Tibial artery (tissue), 4 donors: ENCODE results near the gene APOL2.

Source experiments
- DNase-seq, 2 donors: peaks; one replicate each; pipeline ENCODE4 v3.0.0-alpha.2; 2019
- H3K27ac ChIP-seq, 2 donors: fragments of 200-600 bp; sonication (generic) in 1 of 2; 1 replicate in 1 of 2; 2 replicates in 1 of 2; pipeline ENCODE4 v1.5.1; 2018 to 2019; ENCODE audit warnings: mild to moderate bottlenecking in 1 of 2
- H3K27me3 ChIP-seq, 2 donors: fragments of 200-600 bp; sonication (generic) in 1 of 2; one replicate each; pipeline versions ENCODE4 v1.5.1 to v1.6.0; 2016 to 2019
- H3K36me3 ChIP-seq, 3 donors: fragments of 200-600 bp; sonication (generic) in 2 of 3; one replicate each; pipeline ENCODE4 v1.5.1; 2016 to 2019; ENCODE audit warnings: mild to moderate bottlenecking in 2 of 3
- H3K4me1 ChIP-seq, 4 donors: fragments of 200-600 bp; sonication (generic) in 2 of 4; 1 replicate in 3 of 4; 2 replicates in 1 of 4; pipeline ENCODE4 v1.5.1; 2016 to 2019
- H3K4me3 ChIP-seq, 2 donors: fragments of 200-600 bp; sonication (generic) in 1 of 2; 1 replicate in 1 of 2; 2 replicates in 1 of 2; pipeline ENCODE4 v1.5.1; 2018 to 2019; ENCODE audit warnings: mild to moderate bottlenecking in 2 of 2
- H3K9me3 ChIP-seq, 3 donors: fragments of 200-600 bp; sonication (generic) in 1 of 3; one replicate each; pipeline ENCODE4 v1.5.1; 2016 to 2019
- CTCF ChIP-seq, 2 experiments: fragments of 200-600 bp in 1 of 2; fragments of 450-650 bp in 1 of 2; IDR thresholded peaks; one replicate each; pipeline ENCODE4 v1.5.1; 2017 to 2019; ENCODE audit warnings: antibody characterized with exemption in 2 of 2, mild to moderate bottlenecking in 1 of 2, moderate library complexity in 1 of 2
- intact Hi-C: fragments of 100-400 bp; cut with DNase I; formaldehyde crosslinking; loops from one replicate; pipeline ENCODE4 v1.15.0; 2023; ENCODE audit warnings: low total_unique reads

APOL2 gene

GRCh38 chr22:36285545-36285944, 46.2 kb upstream of the APOL2 start:
- Histone ChIP-seq H3K4me1 (peaks cover 0 to 9% (median 0%) of the 10 kb centered on the region in 4 donors), H3K4me3 (no peak overlapping the region), H3K36me3 (peaks cover 94 to 98% (median 94%) of the 10 kb centered on the region in 3 donors), H3K9me3 (no peaks in the 10 kb centered on the region), H3K27ac (peak overlapping the region; percentile 56 to 59), H3K27me3 (no peaks in the 10 kb centered on the region)
- intact Hi-C loops = no loop called here
- TF ChIP-seq CTCF (IDR thresholded peaks at IDR 0.05) = no peak
- peak in 1 of 2 donors; percentile 66 for DNase-seq

GRCh38 chr22:36285017-36285416, 45.7 kb upstream of the APOL2 start:
- intact Hi-C loops = no loop called here
- no peak for DNase-seq
- Histone ChIP-seq H3K27me3 (no peaks in the 10 kb centered on the region), H3K36me3 (peaks cover 94 to 99% (median 98%) of the 10 kb centered on the region in 3 donors), H3K9me3 (no peaks in the 10 kb centered on the region), H3K4me3 (no peak overlapping the region), H3K4me1 (peaks cover 0 to 11% (median 0%) of the 10 kb centered on the region in 4 donors), H3K27ac (peak overlapping the region; percentile 56 to 59)
- TF ChIP-seq CTCF (IDR thresholded peaks at IDR 0.05) = no peak

GRCh38 chr22:36284171-36284571, 44.8 kb upstream of the APOL2 start:
- Histone ChIP-seq H3K27me3 (no peaks in the 10 kb centered on the region), H3K27ac (no peak overlapping the region), H3K9me3 (no peaks in the 10 kb centered on the region), H3K36me3 (peaks cover 87 to 94% (median 90%) of the 10 kb centered on the region in 3 donors), H3K4me3 (no peak overlapping the region), H3K4me1 (peaks cover 0 to 11% (median 0%) of the 10 kb centered on the region in 4 donors)
- DNase-seq = peak in 1 of 2 donors; percentile 66
- TF ChIP-seq CTCF (IDR thresholded peaks at IDR 0.05) = no peak
- intact Hi-C loops = no loop called here

GRCh38 chr22:36282328-36282831, 43.1 kb upstream of the APOL2 start:
- no peak for TF ChIP-seq CTCF (IDR thresholded peaks at IDR 0.05)
- H3K4me3 ChIP-seq = no peak overlapping the region
- H3K4me1 ChIP-seq = peaks cover 0 to 18% (median 4%) of the 10 kb centered on the region in 4 donors
- peaks cover 69 to 76% (median 72%) of the 10 kb centered on the region in 3 donors for H3K36me3 ChIP-seq
- H3K9me3 ChIP-seq = no peaks in the 10 kb centered on the region
- DNase-seq = peak in 1 of 2 donors; percentile 67
- peak overlapping the region in 1 of 2 donors; percentile 34 for H3K27ac ChIP-seq
- H3K27me3 ChIP-seq = no peaks in the 10 kb centered on the region
- intact Hi-C loops = no loop called here

- Histone ChIP-seq H3K27me3 (no peaks in the 10 kb centered on the region), H3K9me3 (no peaks in the 10 kb centered on the region), H3K27ac (peak overlapping the region in 1 of 2 donors; percentile 34), H3K4me3 (no peak overlapping the region), H3K4me1 (peaks cover 0 to 15% (median 5%) of the 10 kb centered on the region in 4 donors), H3K36me3 (peaks cover 64 to 71% (median 66%) of the 10 kb centered on the region in 3 donors)
- no peak for TF ChIP-seq CTCF (IDR thresholded peaks at IDR 0.05)
- peak in 1 of 2 donors; percentile 65 for DNase-seq
- intact Hi-C loops = no loop called here
Observed at GRCh38 chr22:36281781-36282327, 42.5 kb upstream of the APOL2 start.
